K562 (cell line): ENCODE results near the gene UMAD1. TPM values are rescaled to one million over a fixed set of nuclear protein-coding genes. Genes with fewer than 3 reads are reported as not detected.

Source experiments
- ARID1B ChIP-seq: fragments of 450-650 bp; IDR thresholded peaks from 2 replicates; pipeline ENCODE4 v1.6.1; 2016; ENCODE audit warnings: antibody characterized with exemption, mild to moderate bottlenecking, inconsistent platforms
- CBX1 ChIP-seq: sonication (generic); IDR thresholded peaks from 2 replicates; pipeline ENCODE4 v1.6.1; 2016; ENCODE audit warnings: antibody characterized with exemption, low read depth, mild to moderate bottlenecking
- KHSRP ChIP-seq: fragments of 450-650 bp; IDR thresholded peaks from 2 replicates; pipeline ENCODE4 v1.6.1; 2017
- MCM3 ChIP-seq: fragments of 450-650 bp; IDR thresholded peaks from 2 replicates; pipeline ENCODE4 v1.6.1; 2016
- MECOM ChIP-seq: fragments of 250-450 bp; sonication (Bioruptor Pico); IDR thresholded peaks from 2 replicates; pipeline ENCODE4 v1.8.0; 2022; ENCODE audit warnings: inconsistent platforms
- MTA3 ChIP-seq: fragments of 450-650 bp; formaldehyde crosslinking; IDR thresholded peaks from 2 replicates; pipeline ENCODE4 v1.6.1; 2017; ENCODE audit warnings: mild to moderate bottlenecking, borderline replicate concordance
- NCOA6 ChIP-seq: fragments of 450-650 bp; IDR thresholded peaks from 2 replicates; pipeline ENCODE4 v1.6.1; 2017; ENCODE audit warnings: mild to moderate bottlenecking
- OTX1 ChIP-seq: fragments of 450-650 bp; formaldehyde crosslinking; IDR thresholded peaks from 2 replicates; pipeline ENCODE4 v1.4.0; 2022; ENCODE audit warnings: mild to moderate bottlenecking
- RAD21 ChIP-seq, 2 experiments: fragments of 250-450 bp in 1 of 2; fragments of 450-650 bp in 1 of 2; sonication (Bioruptor Pico) in 1 of 2; formaldehyde crosslinking in 1 of 2; IDR thresholded peaks in 1 of 2; conservative IDR thresholded peaks in 1 of 2; 2 replicates each; pipeline versions ENCODE4 v1.4.0 to v1.8.0; 2020 to 2022; ENCODE audit warnings: mild to moderate bottlenecking in 2 of 2, moderate library complexity in 1 of 2
- RBM17 ChIP-seq: fragments of 200-400 bp; formaldehyde crosslinking; IDR thresholded peaks from 2 replicates; pipeline ENCODE4 v1.6.1; 2017; ENCODE audit warnings: low read depth, mild to moderate bottlenecking, low read length, borderline replicate concordance
- SLC30A9 ChIP-seq: fragments of 250-450 bp; sonication (Bioruptor Pico); IDR thresholded peaks from 2 replicates; pipeline ENCODE4 v1.8.0; 2022; ENCODE audit warnings: mild to moderate bottlenecking, moderate library complexity
- SMC3 ChIP-seq: conservative IDR thresholded peaks from 2 replicates; pipeline ENCODE4 v1.6.1; 2011; ENCODE audit warnings: low read depth, low read length, improper control_type of control experiment; ENCODE audit not compliant: insufficient read depth
- SNIP1 ChIP-seq: fragments of 450-650 bp; IDR thresholded peaks from 2 replicates; pipeline ENCODE4 v1.7.1; 2017; ENCODE audit warnings: low read depth, mild to moderate bottlenecking
- SREBF1 ChIP-seq: fragments of 150-350 bp; IDR thresholded peaks from 2 replicates; pipeline ENCODE4 v1.6.1; 2014; ENCODE audit warnings: antibody characterized with exemption, low read depth, low read length, borderline replicate concordance
- ZNF146 ChIP-seq: IDR thresholded peaks from one replicate; pipeline ENCODE4 v1.6.1; 2018; ENCODE audit warnings: missing compliant biosample characterization; ENCODE audit not compliant: unreplicated experiment
- ZNF3 ChIP-seq: fragments of 250-450 bp; sonication (Bioruptor Pico); IDR thresholded peaks from 2 replicates; pipeline ENCODE4 v1.5.0; 2021; ENCODE audit warnings: mild to moderate bottlenecking, moderate library complexity
- ZZZ3 ChIP-seq: fragments of 450-650 bp; IDR thresholded peaks from 2 replicates; pipeline ENCODE4 v1.6.1; 2016; ENCODE audit warnings: antibody characterized with exemption, mild to moderate bottlenecking, moderate library complexity
- polyA plus RNA-seq, 8 experiments: library from polyadenylated mRNA; depleted of rRNA in 4 of 8; stranded (reverse) in 5 of 8; unstranded in 3 of 8; fragments of >200 nt; fragmentation: Nextera tagmentation in 2 of 8; fragmentation: Illumina TruSeq in 1 of 8; extraction: Ambion mirVana in 2 of 8; extraction: Trizol in 1 of 8; gene quantifications; 2 replicates each; pipeline versions ENCODE4 v1.2.1 to v1.2.3, GENCODE V29; 2011 to 2014; ENCODE audit warnings: inconsistent platforms in 1 of 8, missing spikeins in 1 of 8
- total RNA-seq, 7 experiments: library from RNA; depleted of rRNA in 6 of 7; stranded (reverse); fragments of >200 nt in 6 of 7; fragmentation: Illumina TruSeq in 2 of 7; extraction: Trizol in 2 of 7; gene quantifications; 2 replicates each; pipeline versions ENCODE4 v1.2.1 to v1.2.3, GENCODE V29; 2011 to 2021; ENCODE audit warnings: low replicate concordance in 1 of 7
- TF ChIP-seq, protein P1 (sequence below), 3 experiments: fragments of 200-800 bp in 1 of 3; fragments of 250-450 bp in 1 of 3; fragments of 450-650 bp in 1 of 3; sonication (Bioruptor Pico) in 1 of 3; sonication (Bioruptor generic) in 1 of 3; formaldehyde crosslinking in 1 of 3; IDR thresholded peaks; 2 replicates each; pipeline versions ENCODE4 v1.6.1 to v1.8.0; 2016 to 2022; ENCODE audit warnings: mild to moderate bottlenecking in 2 of 3, missing genetic modification characterization in 2 of 3, missing compliant biosample characterization in 1 of 3, moderate library complexity in 1 of 3
- TF ChIP-seq, protein P2 (sequence below): sonication (generic); IDR thresholded peaks from 2 replicates; pipeline ENCODE4 v1.6.1; 2016
- TF ChIP-seq, protein P3 (sequence below), 3 experiments: fragments of 200-800 bp in 1 of 3; sonication (Bioruptor generic) in 1 of 3; sonication (generic) in 1 of 3; formaldehyde crosslinking in 1 of 3; IDR thresholded peaks; 2 replicates each; pipeline versions ENCODE4 v1.6.1 to v1.8.0; 2016 to 2022; ENCODE audit warnings: mild to moderate bottlenecking in 2 of 3, missing compliant biosample characterization in 2 of 3, missing genetic modification characterization in 2 of 3, missing genetic modification reagents in 1 of 3
- TF ChIP-seq, protein P4 (sequence below): fragments of 150-350 bp; IDR thresholded peaks from 2 replicates; pipeline ENCODE4 v1.6.1; 2014; ENCODE audit warnings: low read depth, mild to moderate bottlenecking, low read length, borderline replicate concordance

The UMAD1 gene
- total and polyA plus RNA-seq, 9 of the 15 experiments (the other 6 are each of a cell fraction or from before 2014, with no cell fraction given) = 9.0 to 26.7 (median 13.3) TPM

DNA sequence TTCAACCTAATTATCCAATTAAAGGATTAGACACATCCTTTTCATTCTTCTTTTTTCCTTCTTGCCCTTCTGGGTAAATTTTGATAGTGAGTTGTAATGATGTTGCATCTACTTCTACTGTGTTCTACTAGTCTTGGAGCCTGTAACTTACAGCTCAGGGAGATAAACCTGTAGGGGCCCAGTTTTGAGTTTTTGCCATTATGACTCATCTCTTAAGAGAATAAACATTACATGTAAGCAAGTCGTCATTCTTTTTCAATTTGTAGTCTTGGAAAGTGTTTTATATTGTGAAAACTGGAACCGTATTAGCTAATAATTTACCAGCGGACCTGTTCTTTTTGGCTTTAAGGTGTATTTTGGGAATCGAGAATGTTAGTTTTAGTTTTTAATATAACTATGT is 167.6 kb downstream of the UMAD1 start (continued):
- TF ChIP-seq, protein P1, sequence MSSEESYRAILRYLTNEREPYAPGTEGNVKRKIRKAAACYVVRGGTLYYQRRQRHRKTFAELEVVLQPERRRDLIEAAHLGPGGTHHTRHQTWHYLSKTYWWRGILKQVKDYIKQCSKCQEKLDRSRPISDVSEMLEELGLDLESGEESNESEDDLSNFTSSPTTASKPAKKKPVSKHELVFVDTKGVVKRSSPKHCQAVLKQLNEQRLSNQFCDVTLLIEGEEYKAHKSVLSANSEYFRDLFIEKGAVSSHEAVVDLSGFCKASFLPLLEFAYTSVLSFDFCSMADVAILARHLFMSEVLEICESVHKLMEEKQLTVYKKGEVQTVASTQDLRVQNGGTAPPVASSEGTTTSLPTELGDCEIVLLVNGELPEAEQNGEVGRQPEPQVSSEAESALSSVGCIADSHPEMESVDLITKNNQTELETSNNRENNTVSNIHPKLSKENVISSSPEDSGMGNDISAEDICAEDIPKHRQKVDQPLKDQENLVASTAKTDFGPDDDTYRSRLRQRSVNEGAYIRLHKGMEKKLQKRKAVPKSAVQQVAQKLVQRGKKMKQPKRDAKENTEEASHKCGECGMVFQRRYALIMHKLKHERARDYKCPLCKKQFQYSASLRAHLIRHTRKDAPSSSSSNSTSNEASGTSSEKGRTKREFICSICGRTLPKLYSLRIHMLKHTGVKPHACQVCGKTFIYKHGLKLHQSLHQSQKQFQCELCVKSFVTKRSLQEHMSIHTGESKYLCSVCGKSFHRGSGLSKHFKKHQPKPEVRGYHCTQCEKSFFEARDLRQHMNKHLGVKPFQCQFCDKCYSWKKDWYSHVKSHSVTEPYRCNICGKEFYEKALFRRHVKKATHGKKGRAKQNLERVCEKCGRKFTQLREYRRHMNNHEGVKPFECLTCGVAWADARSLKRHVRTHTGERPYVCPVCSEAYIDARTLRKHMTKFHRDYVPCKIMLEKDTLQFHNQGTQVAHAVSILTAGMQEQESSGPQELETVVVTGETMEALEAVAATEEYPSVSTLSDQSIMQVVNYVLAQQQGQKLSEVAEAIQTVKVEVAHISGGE (CRISPR knock-in tag; IDR thresholded peaks at IDR 0.05) = no peak
- TF ChIP-seq SMC3 (no peak), OTX1 (CRISPR knock-in tag) (no peak), SNIP1 (no peak), NCOA6 (no peak), MTA3 (no peak), CBX1 (no peak), ZNF146 (no peak), MCM3 (no peak), ZZZ3 (no peak), RAD21 (CRISPR knock-in tag; conservative IDR thresholded peaks at IDR 0.05 in 1 of 2, IDR thresholded peaks at IDR 0.05 in 1 of 2) (no peak), RBM17 (no peak), ARID1B (peak; percentile 42), KHSRP (no peak), ZNF3 (no peak), MECOM (CRISPR knock-in tag) (no peak), SLC30A9 (CRISPR knock-in tag) (no peak), SREBF1 (no peak)
- TF ChIP-seq, protein P2, sequence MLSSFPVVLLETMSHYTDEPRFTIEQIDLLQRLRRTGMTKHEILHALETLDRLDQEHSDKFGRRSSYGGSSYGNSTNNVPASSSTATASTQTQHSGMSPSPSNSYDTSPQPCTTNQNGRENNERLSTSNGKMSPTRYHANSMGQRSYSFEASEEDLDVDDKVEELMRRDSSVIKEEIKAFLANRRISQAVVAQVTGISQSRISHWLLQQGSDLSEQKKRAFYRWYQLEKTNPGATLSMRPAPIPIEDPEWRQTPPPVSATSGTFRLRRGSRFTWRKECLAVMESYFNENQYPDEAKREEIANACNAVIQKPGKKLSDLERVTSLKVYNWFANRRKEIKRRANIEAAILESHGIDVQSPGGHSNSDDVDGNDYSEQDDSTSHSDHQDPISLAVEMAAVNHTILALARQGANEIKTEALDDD = peak; percentile 90
- TF ChIP-seq, protein P3, sequence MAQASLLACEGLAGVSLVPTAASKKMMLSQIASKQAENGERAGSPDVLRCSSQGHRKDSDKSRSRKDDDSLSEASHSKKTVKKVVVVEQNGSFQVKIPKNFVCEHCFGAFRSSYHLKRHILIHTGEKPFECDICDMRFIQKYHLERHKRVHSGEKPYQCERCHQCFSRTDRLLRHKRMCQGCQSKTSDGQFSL (CRISPR knock-in tag; IDR thresholded peaks at IDR 0.05) = no peak
- TF ChIP-seq, protein P3 (tag; IDR thresholded peaks at IDR 0.05) = no peak
- TF ChIP-seq, protein P4, sequence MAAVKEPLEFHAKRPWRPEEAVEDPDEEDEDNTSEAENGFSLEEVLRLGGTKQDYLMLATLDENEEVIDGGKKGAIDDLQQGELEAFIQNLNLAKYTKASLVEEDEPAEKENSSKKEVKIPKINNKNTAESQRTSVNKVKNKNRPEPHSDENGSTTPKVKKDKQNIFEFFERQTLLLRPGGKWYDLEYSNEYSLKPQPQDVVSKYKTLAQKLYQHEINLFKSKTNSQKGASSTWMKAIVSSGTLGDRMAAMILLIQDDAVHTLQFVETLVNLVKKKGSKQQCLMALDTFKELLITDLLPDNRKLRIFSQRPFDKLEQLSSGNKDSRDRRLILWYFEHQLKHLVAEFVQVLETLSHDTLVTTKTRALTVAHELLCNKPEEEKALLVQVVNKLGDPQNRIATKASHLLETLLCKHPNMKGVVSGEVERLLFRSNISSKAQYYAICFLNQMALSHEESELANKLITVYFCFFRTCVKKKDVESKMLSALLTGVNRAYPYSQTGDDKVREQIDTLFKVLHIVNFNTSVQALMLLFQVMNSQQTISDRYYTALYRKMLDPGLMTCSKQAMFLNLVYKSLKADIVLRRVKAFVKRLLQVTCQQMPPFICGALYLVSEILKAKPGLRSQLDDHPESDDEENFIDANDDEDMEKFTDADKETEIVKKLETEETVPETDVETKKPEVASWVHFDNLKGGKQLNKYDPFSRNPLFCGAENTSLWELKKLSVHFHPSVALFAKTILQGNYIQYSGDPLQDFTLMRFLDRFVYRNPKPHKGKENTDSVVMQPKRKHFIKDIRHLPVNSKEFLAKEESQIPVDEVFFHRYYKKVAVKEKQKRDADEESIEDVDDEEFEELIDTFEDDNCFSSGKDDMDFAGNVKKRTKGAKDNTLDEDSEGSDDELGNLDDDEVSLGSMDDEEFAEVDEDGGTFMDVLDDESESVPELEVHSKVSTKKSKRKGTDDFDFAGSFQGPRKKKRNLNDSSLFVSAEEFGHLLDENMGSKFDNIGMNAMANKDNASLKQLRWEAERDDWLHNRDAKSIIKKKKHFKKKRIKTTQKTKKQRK = no peak
